GM21576 (cell line): ENCODE results near the gene HAPLN1.

ENCODE experiments used
- ATAC-seq: cut with Tn5 transposase; IDR thresholded peaks from one replicate; pipeline ENCODE4 v1.9.1; 2021; ENCODE audit warnings: mild to moderate bottlenecking, moderate library complexity; ENCODE audit not compliant: unreplicated experiment

Gene HAPLN1

DNA sequence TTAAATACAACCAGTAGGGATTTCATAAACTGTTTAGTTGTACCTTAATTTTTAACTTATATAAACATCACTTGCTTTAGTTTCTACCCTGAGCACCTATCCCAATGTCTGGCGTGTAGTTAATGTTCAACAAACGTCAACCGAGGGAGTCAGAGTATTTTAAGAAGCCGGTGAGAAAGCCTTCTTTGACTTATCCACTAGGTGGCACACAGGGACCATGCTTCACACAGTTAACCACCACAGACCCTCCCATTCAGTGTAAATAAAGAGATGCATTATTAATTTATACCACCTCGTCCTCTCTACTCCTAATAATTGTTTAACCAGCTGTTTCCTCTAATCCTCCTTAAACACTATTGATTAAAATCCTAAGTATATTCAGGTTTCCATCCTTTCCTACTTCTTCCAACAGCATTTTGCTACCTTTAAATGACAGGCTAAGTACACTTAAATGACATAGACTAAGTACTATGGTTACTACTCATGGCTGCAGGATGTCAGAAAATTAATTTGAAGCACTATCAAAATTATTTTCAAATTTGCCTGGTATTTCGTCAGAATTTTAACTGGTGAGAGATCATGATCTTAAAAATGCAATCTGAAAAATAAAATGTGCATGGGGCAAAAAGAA is 2.3 kb downstream of the HAPLN1 start:
- ATAC-seq = peak; percentile 77

DNA sequence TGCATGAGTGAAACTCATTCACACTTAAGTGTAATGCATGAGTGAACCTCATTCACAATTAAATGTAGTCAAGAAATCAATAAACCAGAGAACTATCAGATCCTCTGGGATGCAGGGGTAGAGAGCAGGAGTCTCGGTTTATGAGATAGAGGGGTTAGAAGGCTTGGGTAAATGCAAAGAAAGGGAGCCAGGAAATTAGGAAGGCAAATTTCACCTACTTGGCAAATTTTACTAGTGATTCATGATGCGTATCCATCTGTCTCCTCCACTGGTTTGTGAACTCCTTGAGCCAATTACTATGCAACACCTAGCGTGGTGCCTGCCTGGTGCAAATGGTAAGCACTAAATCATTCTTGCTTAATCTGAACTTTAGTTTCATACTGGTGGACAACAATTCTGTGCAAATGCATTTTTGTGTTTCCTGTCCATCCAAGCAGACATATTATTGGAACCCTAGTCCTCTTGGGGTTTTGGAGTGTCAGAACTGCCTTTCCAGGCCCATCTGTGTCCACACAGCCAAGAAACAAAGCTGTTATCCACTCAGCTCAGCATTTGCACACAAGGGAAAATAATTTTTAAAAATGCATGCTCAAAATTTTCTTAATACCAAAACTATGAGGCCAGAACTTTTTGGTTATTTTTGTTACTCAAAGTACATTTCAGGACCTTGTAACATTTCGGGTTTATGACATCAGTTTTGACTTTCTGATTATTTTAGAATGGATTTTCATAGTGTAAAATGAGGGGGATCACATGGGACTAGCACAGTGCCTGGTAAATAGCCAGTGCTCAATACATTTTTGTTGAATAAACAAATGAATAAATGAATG is 5.2 kb downstream of the HAPLN1 start:
- no peak for ATAC-seq

DNA sequence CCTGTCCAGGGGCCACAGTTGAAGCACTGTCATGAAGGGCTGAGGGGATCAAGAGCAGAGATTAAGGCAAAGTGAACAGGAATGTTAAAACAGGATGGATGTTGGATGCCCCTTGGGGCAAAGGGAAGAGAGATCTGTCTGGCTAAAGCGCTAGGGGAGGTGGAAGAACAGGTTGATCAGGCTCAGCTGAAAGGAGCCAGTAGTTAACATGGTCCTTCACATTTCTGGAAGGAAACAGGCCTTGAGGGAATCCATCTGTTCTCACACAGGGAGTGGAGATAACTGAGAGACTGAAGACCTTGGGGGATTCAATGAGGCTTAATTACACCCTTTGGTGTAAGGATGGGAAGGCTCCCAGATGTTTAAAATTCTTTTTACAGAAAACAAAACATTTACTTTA is 5.8 kb downstream of the HAPLN1 start:
- ATAC-seq = no peak

DNA sequence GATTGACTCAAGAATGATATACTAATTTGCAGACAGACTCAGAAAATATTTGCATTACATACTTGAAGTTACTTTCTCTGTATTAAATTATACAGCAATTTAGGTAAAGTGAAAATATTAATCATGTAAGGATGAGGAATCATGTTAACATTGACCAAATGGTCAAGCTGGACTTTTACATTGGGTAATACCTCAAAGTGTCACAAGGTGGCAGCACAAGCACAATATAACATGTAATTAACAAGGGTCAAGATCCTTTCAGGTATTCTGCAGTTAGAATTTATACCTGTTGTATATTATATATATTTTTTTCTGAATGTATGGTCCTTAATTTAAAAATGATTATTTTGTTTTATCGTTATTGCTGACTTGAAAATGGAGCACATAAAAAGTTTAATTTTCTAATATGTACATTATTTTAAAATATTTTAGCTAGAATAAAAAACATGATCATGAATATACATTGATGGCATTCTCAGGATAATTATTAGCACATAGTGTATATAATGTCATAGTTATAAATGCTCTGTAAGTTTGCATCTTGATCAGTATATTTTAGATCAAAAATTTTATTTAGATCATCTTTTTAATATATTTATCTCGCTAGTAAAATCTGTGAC is 8.6 kb downstream of the HAPLN1 start:
- ATAC-seq = peak; percentile 59

DNA sequence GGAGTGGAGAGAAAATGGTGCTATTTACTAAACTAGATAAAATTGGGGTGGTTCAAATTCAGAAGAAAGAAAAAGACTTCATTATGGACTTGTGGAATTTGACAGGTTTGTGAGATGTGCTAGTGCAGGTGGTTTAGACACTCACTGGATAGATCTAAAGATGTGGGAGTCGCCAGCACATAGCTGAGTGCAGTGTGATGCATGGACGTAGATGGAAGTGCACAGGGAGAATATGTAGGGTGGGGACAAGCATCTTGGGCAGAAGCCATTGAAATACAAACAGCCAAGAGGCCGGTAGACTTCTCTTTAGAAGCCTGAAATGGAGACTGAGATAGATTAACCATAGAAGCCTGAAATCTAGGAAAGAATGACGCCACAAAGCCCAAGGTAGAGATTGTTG is 10.7 kb downstream of the HAPLN1 start:
- no peak for ATAC-seq

DNA sequence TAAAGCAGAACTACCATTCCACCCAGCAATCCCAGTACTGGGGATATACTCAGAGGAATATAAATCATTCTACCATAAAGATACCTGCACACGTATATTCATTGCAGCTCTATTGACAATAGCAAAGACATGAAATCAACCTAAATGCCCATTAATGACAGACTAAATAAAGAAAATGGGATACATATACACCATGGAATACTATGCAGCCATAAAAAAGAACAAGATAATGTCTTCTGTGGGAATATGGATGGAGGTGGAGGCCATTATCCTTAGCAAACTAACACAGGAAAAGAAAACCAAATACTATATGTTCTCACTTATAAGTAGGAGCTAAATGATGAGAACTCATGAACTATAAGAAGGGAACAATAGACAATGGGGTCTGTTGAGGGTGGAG is 12.5 kb downstream of the HAPLN1 start:
- ATAC-seq = no peak

DNA sequence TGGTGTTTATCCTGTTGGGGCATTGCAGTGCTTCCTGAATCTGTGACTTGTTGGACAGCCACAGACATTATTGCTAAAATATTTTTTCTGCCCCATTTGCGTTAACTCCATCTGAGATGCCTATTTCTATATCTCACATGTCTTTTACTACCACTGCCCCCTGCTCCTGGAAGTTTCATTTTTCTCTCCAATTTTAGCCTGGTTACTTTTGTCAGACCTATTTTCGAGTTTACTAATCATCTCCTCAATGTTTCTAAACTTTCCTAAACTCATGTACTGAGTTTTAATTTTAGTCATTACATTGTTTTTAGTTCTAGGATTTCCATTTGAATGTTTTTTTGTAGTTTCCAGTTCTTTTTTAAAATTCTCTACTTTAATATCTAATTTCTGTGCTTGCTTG is 17.6 kb downstream of the HAPLN1 start:
- no peak for ATAC-seq

DNA sequence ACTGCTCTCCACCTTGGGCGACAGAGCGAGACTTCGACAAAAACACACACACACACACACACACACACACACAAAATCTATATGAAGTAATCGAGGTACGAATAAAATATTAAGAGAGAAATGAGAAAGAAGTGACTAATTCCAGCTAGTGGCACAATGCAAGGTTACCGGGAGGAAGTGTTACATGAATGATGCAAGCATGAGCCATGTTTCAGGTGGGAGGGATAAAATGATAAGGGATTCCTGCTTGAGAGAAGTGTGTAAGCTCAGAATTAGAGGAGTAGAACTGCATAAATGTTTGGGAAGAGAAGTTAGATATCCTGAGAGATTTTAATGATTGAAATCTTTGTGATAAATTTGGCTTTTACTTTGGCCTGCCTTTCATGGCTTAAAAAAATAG is 18.8 kb downstream of the HAPLN1 start:
- ATAC-seq = no peak

DNA sequence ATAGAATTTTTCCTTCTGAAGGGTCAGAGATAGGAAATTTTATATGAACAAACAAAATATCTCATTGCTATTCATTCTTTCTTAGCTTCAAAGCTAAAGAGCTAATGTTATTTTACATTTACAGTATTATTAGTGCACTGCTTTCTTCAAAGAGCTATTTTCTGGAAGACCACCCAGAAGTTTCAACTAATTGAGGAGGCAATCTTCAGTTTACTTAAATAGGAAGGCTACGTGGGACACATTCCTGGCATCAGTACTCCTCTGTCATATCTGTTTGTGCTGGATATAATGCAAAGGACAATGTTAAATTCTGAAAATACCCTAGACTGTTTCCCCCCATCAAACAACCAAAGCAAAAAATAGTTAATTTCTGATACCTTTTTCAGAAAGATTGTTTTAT is 30.8 kb downstream of the HAPLN1 start:
- ATAC-seq = no peak

DNA sequence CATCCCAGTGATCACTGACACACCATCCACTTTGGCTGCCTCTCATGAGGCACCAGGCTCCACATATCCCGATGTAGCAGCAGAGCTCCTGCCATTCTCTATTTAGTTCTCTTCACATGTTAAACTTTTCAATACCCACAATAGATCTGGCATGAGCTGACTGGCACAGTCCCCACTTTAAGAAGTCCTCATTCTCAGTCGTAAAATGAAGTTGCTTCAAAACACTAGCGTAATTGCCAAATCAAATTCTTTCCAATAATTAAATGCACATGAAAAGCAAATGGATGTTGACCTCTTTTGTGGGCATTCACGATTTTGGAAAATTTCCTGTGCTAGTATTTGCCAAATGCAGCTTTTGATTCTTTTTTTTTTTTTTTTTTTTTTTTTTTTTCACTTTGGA is 32.4 kb downstream of the HAPLN1 start:
- ATAC-seq = no peak

DNA sequence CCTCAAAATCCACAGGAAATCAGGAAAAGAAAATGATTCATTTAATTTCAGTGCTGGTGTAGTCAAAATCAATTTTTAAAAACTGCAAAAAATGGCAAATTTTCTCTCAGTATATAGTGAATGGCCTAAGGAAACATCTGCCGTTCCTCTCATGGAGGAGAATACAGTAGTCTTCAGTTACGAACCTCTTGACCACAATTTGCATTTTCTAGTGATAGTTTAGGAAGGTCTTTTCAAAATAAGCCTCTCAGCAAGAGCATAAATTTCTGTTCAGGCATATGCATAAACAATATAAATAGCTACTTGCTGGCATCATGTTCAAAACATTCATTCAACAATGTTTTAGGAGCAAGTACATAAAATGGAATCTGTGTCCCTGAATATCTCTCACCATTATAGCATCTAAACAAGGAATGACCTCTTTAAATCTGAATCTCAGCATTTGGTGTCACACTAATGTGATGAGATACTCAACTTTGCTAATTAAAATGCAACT is 33.5 kb downstream of the HAPLN1 start:
- no peak for ATAC-seq

DNA sequence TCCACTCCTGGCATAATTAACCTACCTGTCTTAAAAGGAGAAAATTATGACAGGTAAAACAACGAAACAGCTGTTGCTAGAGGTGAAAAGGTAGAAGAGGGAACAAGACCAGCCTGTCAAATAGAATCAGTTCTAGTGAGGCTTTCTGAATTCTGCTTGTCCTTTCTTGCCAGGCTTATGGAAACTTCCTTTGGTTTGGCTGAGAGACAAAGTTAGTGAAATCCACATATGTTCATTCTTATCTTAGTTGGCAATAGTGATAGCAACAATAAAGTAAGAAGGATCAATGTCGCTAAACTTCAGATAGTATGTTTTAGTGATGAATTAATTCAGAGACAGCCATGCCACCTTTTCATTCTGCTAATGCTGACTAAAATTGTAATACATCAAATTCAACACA is 34.4 kb downstream of the HAPLN1 start:
- no peak for ATAC-seq

DNA sequence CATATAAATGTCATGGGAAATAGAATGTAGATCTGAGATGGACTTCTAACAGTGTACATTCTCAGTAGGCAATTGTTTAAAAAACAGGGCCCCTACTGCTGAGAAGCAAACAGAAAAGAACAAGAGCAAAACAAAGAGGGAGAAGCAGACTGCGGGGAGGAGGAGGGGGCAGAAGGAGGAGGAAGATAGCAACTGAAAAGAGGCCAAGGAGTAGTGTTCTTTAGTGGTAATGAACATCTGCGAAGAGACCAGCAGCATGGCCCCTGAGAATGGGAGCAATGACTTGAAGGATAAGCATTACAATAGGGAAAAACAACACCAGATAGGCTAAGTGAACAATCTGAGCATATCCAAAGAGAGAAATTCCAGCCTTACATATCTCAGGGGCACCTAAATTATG is 36.8 kb downstream of the HAPLN1 start:
- no peak for ATAC-seq

DNA sequence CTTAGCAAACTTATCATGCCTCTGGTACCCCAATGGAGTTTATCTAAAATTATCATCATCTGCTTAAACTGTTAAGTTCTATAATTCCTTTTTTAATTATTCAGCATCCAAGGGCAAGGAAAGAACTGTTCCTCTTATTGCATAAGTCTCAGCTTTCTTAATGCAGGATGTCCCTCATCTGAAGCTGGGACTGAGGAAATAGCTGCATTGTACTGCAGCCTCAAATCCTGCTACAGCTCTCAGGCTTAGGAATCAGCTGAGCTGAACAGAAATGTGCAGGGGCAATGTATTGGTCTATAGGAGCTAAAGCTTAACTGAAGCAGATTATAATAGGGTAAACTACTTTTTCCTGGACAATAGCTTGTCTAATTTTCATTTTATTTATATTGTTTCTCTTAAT is 48.0 kb downstream of the HAPLN1 start:
- ATAC-seq = no peak

DNA sequence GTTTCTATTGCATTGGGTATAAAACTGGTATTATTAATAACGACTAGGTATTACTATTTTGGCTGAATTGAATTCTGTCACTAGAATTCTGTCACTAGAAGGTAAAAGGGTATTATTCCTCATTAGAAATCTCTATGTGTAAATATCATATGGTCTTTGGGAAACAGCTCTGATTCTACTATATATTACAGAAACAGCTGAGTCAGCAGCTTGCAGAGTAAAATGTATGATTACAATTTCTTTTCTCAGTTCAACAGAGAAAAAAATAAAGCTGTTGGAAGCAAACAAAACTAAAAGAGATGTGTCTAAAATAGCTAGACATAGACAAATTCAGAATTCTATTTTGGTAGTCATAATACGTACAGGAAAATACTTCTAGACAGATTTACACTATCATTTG is 48.5 kb downstream of the HAPLN1 start:
- ATAC-seq = no peak

DNA sequence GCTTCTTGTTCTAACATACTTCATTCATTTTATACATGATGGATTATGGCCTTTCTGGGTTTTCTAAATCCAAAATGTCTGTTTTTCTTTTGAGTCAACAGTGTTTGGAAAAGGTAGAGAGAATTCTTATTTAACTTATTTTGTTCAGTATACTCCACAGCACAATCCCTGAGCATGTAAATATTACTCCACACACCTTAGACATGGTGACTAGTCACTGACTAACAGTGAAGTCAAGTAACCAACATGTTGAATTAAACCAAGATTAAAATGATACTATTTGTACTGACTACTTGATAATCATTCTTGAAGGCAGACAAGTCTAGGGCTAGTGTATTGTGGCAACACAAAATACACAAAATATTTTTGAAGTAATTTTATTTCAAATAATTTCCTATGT is 55.0 kb downstream of the HAPLN1 start:
- ATAC-seq = no peak

DNA sequence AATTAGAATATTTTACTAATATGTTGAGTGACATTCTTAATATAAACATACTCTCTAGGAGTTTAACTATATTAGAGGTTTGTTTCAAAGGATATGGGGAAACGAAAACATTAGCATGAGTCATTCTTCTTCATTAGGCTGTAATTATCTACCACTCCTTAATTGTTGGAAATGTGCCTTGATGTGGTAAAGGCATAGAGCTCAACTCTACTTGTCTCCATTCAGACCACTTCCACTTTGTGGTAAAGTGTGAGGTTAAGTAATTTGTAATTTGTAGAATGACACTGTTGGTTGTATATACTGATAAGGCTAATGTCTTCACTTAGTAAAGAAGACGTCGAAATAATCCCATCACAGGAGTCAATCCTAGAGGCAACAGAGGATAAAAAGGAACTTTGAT is 58.1 kb downstream of the HAPLN1 start:
- no peak for ATAC-seq

DNA sequence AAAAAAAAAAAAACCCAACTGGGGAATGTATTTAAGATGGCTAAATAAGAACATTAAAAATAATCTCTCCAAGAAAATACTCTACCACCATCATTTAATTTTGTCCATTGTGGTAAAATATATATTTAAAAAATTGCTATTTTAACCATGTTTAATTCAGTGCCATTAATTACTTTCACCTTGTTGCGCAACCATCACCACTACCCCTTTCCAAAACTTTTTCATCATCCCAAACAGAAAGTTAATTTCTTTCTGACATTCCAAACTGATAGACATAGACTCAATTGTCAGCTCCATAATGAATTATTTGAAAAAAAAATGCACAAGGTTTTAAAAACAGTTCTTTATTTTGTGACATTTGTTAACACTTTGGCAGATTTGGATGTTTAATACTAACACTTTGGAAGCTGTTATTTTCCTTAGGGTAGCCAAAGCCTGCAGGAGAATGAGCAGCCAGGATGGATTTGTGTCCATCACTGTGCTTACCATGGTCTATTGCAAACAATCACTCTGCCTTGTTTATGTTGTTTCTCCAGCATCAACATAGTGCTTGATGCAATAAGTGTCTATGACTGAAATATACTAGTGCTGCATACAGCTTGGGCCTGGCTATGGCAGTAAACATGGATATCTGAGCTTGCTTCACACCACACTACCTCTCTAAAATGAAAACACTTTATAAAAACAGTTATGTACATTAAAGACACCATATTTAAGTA is 62.7 kb downstream of the HAPLN1 start:
- ATAC-seq = no peak

DNA sequence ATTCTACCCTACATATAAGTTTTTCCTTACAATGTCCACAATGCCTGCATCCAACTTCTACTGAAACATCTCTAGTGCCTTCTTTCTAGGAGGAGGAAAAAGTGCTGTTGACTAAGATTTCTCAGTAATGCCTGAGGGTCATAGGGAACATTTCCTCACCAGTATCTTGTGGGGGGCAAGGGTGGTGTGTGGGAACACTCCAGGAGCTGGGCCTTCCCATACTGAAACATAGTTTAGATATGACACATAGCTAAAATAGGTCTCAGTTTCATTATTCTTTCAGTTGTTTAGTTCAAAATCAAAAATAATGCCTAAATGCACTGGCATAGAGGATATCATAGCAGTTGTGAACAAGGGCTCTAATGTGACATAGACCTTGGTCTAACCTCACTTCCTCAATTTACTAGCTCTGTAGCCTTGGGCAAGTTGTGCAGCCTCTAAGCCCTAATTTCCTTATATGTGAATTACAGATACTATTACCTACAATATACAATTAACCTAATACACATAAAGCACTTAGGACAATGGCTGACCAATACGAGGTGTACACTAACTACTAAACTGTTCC is 66.1 kb downstream of the HAPLN1 start:
- ATAC-seq = peak; percentile 47

DNA sequence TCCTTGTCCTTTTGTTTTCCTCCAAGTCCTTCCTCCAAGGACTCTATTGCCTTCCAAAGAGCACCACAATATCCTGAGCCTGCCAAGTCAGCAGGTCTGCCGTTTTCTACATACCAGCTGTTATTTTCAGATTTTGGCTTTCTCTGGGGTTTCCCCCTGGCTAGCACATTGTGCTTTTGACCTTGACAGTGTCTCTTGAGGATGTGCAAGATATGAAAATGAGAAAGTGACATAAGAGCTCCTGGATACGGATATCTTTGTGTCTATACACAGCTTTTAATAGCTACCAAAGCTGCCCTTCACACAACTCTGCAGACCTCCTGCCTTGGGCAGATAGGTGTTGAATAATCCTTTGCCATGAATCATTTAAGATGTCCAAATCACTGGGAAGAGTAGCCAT is 67.0 kb downstream of the HAPLN1 start:
- ATAC-seq = peak; percentile 92

DNA sequence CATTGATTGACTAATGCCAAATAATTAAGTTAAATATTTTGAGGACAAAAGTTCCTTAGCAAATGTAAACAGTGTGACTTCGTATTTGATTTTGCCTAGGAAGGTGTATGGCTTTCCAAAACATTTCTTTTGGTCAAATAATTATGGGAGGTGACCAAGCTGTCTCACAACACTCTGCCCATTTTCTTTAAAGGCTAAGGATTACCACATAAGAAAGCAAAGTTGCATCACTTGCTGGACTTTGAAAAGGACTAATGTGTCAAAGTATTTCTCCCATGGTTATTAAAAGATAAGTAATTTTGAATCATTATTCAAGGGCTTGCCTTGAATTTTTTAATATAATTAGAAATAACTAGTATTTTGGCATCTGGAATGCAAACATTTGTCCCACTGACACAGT is 74.7 kb downstream of the HAPLN1 start:
- no peak for ATAC-seq
